GM19455 (cell line): ENCODE results near the gene B9D2.
A peak's percentile ranks its signal among the peaks of the same experiment; 100 is the strongest.
"Not testable (repeated sequence)": the region's sequence is repeated elsewhere in the genome, so short reads cannot be mapped to it uniquely, and the experiment has no call there.

Source experiments
- ATAC-seq: cut with Tn5 transposase; IDR thresholded peaks from one replicate; pipeline ENCODE4 v1.9.1; 2021; ENCODE audit not compliant: unreplicated experiment

B9D2 gene

GRCh38 chr19:41355802-41356201 is 8.1 kb downstream of the B9D2 start:
- no peak for ATAC-seq

GRCh38 chr19:41355035-41355434 is 8.9 kb downstream of the B9D2 start:
- no peak for ATAC-seq

GRCh38 chr19:41354343-41354953 is 9.5 kb downstream of the B9D2 start:
- ATAC-seq = no peak

- ATAC-seq = peak; percentile 36
These were observed 10.2 kb downstream of the B9D2 start, which contains the start of gene TGFB1 for GRCh38 chr19:41353466-41354342. Gene TGFB1 (minus strand): TSS chr19:41353922. CDS start chr19:41353044, 878 bp downstream.

GRCh38 chr19:41352609-41353465 is 11.1 kb downstream of the B9D2 start:
- no peak for ATAC-seq

GRCh38 chr19:41352279-41352608 is 11.7 kb downstream of the B9D2 start:
- no peak for ATAC-seq

GRCh38 chr19:41351339-41352245 is 12.4 kb downstream of the B9D2 start:
- no peak for ATAC-seq

GRCh38 chr19:41350735-41351338 is 13.1 kb downstream of the B9D2 start:
- ATAC-seq = no peak

- not testable (repeated sequence) for ATAC-seq
These were observed 17.0 kb downstream of the B9D2 start for GRCh38 chr19:41346916-41347315.

GRCh38 chr19:41344162-41344561 is 19.8 kb downstream of the B9D2 start:
- ATAC-seq = no peak

GRCh38 chr19:41341669-41342490 is 22.1 kb downstream of the B9D2 start:
- no peak for ATAC-seq

GRCh38 chr19:41339936-41340335 is 24.0 kb downstream of the B9D2 start:
- ATAC-seq = no peak

- no peak for ATAC-seq
These were observed 28.5 kb downstream of the B9D2 start for GRCh38 chr19:41335467-41335866.

GRCh38 chr19:41334793-41335192 is 29.2 kb downstream of the B9D2 start:
- ATAC-seq = no peak

- ATAC-seq = no peak
These were observed 31.5 kb downstream of the B9D2 start for GRCh38 chr19:41332468-41332867.

GRCh38 chr19:41332000-41332399 is 31.9 kb downstream of the B9D2 start:
- no peak for ATAC-seq

- ATAC-seq = no peak
These were observed 32.8 kb downstream of the B9D2 start for GRCh38 chr19:41330946-41331678.

- ATAC-seq = no peak
These were observed 33.5 kb downstream of the B9D2 start for GRCh38 chr19:41330481-41330880.

- no peak for ATAC-seq
These were observed 35.1 kb downstream of the B9D2 start for GRCh38 chr19:41328842-41329225.
